SIG-M5 treated with dmso at 0.1 percent for 504 hours (cell line): ENCODE data around the gene CNOT11.

Experiments used
- DNase-seq: peaks from one replicate; lab custom pipeline; 2025; ENCODE audit not compliant: unreplicated experiment; lab: John Stamatoyannopoulos, UW

Gene CNOT11

DNA sequence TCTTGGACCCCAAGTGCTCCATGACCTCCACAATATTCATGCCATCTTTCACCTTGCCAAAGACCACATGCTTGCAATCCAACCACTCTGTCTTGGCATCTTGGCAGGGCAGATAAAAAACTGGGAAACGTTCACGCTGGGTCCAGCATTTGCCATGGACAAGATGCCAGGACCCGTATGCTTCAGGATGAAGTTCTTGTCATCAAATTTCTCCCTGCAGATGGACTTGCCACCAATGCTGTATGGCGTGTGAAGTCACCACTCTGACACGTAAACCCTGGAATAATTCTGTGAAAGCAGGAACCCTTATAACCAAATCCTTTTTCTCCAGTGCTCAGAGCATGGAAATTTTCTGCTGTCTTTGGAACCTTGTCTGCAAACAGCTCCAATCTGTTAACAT, 21.5 kb downstream of the CNOT11 start:
- no peak for DNase-seq

DNA sequence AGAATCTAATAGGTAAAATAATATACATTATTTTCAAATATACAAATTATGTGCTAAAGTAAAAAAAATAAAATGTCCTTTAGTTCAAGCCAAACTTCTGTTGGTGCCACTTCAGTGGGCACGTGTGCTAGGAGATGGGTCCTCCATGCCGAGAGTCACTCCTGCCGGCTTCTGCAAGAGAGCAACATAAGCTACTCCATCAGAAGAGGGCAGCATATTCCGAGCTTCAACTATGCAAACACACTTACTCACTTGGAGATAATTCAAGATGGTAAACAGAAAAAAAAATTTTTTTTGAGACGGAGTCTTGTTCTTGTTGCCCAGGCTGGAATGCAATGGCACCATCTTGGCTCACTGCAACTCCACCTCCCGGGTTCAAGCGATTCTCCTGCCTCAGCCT, 24.4 kb downstream of the CNOT11 start:
- no peak for DNase-seq

DNA sequence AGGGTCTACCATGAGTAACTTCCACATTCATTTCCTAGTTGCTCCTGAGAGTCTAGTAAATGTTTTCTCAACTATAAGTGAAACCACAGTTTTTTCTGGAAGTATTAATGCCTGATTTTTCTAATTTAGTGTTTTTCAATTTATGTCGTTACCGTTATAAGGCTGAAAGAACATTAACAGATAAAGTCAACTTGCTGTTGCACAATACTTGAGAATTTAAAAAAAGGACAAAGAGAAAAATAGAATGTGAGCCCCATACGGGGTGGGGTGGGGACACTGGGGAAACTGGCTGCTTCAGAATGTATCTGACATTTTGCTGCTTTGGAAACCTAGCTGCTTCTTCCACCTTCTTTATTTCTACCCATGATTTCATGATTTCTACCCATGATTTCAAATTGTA, 26.2 kb downstream of the CNOT11 start:
- DNase-seq: no peak

DNA sequence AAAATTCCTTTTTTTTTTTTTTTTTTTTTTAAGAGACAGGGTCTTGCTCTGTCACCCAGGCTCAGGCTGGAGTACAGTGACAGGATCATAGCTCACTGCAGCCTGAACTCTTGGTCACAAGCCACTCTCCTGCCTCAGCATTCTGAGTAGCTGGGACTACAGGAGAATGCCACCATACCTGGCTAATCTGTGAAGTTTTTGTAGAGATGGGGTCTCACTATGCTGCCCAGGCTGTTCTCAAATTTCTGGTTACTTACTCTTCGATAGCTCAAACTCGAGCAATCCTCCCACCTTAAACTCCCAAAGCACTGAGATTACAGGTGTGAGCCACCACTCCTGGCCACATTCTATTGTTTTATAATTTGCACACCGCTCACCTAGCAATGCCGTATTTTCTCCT, 28.8 kb downstream of the CNOT11 start:
- DNase-seq: no peak

DNA sequence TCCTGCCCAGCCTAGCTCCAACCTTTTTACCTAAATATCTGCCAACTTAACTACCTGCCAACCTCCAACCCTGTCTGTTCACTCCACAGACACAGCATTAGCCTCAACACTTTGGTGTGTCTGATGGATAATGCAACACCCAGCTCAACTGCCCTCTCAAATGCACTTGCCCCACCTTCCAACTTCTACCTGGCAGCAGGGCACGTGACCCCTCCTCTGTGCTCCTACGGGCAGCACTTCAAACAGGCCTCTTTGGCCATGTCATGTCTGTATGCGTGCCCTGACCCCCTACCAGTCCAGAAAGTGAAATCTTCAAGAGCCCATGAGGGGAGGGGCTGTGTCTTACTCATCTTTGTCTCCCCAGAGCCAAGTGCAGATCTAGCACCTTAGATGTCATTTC, 30.3 kb downstream of the CNOT11 start:
- no peak for DNase-seq

DNA sequence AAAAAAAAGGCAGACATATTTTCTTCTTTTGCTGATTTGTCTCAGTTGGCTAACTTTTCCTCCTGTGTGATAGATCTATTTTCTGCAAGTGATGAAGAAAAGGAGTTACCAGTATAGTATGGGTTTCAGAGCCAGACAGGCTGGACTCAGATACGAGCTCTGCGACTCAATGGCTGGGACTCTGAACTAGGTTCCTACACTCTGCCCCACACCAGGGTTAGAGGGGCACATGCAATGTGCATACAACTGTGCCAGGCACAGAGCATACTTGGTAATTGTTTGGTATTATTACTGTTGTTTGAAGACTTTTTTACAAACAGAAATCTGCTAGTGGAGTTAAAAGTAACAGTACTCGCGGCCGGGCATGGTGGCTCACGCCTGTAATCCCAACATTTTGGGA, 34.0 kb downstream of the CNOT11 start:
- DNase-seq: no peak

DNA sequence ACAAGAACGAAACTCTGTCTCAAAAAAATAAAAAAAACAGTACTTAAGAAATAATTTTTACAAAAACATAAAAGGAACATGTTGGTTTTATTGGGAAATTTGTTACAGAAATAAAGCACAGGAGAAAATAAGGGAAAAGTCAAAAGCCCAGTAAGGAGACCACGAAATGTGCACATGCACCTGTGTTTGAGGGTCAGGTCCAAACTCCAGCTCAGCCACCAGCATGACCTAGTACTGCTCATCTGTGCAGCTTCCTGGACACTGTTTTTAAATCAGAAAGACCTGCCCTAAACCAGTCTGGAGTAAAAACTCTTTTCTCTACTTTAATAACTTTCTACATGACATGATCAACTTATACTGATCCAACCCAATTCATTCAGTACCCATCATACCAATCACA, 34.6 kb downstream of the CNOT11 start:
- no peak for DNase-seq

DNA sequence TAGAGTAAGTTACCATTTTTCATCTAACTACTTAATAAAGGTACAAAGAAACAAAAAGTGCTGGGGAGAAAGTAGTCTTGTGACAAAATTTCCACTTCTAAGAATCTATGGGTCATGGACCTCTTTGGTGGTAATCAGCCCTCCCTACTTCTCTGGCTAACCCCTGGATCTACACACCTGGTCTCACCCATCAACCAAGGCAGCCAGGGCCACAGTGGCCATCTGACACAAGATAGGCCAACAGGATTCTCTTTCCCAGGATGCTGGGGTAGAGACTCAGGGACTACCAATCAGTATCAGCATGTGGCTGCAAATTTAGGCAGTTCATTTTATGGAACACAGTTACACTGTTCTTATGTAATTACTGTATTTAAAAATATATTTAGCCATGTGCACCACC, 38.0 kb downstream of the CNOT11 start:
- DNase-seq: no peak

DNA sequence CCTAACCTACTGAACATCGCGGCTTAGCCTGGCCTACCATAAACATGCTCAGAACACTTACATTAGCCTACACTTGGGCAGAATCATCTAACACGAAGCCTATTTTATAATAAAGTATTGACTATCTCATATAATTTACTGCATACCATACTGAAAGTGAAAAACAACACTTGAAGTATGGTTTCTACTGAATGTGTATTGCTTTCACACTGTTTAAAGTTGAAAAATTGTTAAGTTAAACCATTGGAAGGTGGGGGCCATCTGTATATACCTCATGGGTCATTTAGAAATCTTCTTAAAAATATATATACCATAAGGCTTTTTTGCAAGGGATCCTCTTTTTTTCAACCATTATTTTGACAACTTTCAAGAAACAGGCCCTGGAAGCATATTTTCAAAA, 39.3 kb downstream of the CNOT11 start:
- no peak for DNase-seq

DNA sequence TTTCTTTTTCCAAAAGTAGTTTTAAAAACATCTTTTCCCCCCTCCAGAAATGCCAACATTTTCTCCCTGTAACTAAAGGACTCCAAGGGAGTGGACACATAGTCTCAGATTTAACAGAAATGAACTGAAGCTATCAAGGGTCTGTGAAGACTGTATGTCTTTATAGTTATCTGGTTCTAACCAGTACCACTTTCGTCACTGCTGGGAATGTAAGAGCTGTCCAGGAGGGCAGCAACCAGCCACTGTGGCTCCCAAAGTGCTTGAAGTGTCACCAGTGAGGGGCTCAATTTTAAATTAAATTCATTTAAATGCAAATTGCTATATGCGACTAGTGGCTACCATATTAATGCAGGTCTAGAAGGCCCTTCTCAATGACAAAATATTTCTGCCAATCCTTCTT, 40.9 kb downstream of the CNOT11 start:
- DNase-seq: no peak

DNA sequence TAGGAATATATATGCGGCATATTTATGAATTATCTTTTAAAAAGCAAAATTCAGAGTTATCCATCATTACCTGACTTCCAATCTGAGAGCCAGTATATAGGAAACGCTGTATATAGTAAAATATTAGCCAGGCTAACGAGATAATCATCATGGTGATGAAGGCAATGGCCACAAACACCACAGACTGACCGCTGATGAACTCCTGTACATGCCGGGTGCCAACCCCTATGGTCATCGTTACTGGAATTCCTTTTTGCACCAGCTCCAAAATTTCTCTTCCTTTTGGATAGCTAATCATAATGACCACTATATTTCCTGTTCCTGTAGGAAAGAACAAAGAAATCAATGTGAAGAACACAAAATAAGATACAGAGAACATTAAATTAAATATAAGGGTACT, 42.2 kb downstream of the CNOT11 start:
- DNase-seq: no peak

DNA sequence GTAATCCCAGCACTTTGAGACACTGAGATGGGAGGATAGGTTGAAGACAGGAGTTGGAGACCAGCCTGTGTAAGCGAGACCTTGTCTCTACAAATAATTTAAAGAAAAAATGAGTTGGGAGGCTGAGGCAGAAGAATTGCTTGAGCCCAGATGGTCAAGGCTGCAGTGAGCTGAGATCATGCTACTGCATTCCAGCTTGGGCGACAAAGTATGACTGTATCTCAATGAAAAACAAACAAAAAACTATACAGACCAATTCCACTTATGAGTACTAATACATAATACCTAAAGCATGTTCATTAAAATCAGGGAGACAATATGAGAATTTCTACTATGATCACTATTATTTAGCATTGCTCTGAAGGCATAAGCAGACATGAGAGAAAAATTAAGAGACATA, 43.2 kb downstream of the CNOT11 start:
- no peak for DNase-seq

DNA sequence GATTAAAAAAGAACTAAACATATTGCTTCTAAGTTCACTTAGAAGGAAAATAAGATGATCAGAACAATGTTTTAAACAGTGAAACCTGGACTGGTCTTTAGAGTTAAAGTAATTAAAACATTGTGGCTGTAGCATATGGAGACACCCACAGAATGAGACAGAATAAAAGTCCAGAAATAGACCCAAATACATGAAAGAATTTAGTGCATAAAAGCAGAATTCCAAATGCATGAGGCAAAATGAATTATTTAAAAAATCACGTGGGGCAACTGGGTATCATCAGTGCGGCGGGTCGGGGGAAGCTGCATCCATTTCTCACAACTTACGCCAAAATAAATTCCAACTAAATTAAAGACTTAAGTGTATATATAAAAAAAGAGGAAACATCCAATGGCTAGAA, 43.7 kb downstream of the CNOT11 start:
- DNase-seq: no peak

DNA sequence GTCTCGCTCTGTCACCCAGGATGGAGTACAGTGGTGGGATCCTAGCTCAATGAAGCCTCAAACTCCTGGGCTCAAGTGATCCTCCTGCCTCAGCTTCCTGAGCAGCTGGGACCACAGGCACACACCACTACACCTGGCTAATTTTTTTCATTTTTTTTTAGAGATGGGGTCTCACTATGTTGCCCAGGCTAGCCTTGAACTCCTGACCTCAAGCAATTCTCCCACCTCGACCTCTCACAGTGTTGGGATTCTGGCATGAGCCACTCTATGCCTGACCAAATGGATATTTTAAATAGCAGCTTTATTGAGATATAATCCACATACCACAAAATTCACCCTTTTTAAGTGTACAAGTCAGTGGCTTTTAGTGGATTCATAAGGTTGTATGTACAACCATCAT, 44.7 kb downstream of the CNOT11 start:
- no peak for DNase-seq

DNA sequence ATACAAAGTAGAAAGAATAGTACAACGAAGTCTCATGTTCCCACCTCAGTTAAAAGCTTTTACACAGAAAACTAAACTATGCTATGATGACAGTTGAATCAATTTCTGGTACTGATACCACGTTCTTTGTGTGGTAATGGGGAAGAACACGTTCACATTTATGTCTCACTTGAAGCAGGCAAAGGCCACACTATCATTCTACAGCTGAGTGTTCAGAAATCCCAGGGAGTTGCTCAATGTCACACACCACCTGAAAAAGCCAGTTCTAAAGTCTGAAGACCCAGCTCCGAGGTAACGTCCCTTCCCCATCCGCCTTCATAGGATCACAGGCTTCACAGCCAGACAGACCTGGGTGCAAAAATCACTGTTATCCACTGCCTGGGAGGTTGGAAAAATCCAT, 46.9 kb downstream of the CNOT11 start:
- no peak for DNase-seq

DNA sequence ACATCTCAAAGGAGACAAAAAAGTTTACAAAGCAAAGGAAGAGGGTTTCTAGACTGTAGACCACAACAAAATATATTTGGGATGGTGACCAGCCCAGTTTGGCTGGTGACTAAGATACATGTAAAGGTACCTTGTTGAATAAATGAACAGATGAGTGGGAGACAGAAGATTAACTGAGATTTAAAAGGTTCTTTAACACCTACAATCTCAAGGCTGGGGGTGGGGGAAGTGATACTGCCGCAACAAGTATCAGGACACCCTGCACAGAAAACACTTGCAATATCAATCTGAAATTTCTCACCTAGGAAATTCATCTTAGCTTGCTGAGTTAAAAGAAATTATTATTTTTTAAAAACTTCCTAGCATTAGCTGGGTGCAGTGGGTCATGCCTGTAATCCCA, 47.5 kb downstream of the CNOT11 start:
- DNase-seq: no peak

DNA sequence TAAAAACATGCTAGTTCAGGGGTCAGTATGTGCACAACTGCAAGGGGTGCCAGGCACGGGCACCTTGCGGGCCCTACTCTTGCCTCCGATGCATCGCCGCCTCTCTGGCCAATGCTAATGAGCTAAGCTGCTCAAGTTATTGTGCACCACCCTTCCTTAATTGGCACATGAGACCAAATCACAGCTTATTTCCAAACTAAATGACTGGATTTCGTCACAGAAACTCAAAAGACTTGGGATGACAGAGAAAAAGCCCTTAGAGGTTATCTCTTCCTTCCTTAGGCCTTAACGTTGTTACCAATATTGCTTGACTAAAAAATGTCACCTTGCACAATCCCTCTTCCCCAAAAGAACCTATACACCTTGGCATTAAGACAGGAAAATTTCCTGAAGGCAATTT, 48.1 kb downstream of the CNOT11 start:
- no peak for DNase-seq

DNA sequence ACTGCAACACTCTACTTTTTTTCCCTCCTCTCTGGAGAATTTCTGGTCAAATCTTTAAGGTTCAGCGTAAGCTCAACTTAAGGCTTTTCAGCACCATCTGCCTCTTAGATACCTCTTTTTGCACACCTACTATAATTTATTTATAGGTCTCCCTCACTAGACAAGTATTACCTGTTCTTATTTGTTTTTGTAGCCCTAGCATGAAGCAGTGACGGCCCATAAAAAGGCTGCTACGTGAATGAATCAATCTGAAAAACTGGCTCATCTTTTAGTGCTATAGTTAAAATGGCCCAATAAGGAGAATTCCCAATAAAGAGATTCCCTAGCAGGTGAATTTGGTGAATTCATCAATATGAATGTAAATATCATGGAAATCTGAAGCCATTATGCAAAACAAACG, 49.3 kb downstream of the CNOT11 start:
- peak; percentile 22 for DNase-seq

DNA sequence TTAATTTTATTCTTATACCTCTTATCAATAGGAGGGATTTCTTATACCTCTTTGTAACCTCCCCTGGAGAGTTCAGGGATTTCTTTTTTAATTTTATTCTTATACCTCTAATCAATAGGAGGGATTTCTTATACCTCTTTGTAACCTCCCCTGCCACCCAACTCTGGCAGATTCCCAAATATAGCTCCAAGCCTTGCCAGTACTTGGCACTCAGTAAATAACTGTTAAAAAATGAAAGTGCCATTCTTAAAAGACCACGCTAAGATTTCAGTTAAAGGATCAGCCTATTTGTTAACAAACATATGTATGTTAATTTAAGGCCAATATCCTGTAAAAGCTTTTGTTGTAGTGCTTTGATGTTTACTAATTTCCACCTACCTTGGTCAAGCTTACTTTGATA, 51.0 kb downstream of the CNOT11 start:
- DNase-seq: no peak

DNA sequence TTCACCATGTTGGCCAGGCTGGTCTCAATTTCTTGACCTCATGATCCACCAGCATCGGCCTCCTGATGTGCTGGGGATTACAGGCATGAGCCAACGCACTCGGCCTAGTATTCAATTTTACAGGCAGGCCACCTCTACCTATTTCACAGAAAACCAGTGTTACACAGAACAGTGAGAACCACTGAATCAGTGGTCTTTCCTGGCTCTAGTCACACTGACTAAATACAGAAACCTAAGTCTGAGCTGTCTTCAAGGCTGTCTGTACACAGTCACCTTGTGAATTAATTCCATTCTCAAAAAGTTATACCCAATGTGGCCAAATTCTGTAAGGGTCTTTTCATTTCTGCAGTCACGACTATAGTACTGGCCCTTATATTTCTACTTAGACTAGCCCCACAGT, 52.3 kb downstream of the CNOT11 start:
- DNase-seq: no peak

DNA sequence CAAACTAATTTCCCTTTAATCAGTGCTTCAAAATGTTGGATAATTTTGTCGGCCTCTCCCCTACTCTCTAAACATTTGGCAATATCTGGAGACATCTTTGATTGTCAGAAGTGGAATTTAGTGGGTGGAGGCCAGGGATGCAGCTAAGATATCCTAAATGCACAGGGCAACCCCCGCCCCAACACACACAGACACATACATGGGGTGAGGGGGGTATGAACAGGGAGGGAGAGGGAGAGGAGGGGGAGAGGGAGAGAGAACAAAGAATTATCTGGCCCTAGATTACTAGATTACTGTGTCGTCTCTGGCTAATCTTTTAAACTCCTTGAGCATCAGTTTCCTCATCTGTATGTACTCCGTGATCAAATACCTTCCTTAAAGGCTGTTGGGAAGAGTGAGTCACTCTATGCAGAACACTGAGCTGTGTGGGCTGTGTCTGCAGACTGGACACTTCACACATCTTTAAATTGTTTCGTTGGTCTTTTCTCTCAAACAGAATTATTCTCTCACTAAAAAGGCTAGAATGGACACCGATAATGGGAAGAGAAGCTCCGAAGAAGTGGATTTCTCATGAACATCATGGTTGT, 52.9 kb downstream of the CNOT11 start:
- no peak for DNase-seq

DNA sequence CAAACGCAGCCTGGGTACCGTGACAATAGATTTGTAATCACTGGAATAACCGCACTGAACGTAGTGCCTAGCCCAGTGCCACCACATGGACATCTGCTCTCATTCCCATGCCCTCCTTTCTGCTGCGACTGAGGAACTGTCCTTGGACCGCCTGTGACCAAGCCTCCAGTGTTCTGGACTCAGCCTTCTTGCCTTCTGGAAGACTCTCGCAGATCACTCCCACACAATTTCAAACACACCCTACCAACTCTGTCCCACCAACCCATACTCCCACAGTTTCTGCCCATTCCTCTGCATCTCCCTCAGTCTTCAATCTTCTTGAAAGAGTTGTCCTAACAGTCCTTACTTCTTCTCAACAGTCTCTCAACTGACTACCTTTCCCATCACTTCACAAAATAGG, 53.7 kb downstream of the CNOT11 start:
- DNase-seq: no peak

DNA sequence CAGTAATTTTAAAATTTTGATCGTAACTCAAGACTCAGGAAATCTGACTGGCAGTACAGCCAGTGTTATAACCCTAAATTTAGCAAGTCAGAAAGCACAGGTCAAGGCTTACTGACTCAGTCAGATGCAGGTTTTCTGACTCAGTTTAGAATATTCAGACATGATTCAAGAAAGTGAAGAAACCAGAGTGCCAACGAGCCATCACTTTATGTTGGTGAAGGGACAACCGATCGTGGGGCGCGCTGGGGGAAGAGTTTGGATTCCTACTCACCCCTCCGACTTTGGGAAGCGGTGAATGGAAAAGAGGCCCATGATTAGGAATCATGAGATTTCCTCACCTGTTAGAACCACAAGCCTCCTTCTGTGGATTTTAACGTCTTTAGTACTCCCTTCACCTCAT, 54.8 kb downstream of the CNOT11 start:
- DNase-seq: no peak

DNA sequence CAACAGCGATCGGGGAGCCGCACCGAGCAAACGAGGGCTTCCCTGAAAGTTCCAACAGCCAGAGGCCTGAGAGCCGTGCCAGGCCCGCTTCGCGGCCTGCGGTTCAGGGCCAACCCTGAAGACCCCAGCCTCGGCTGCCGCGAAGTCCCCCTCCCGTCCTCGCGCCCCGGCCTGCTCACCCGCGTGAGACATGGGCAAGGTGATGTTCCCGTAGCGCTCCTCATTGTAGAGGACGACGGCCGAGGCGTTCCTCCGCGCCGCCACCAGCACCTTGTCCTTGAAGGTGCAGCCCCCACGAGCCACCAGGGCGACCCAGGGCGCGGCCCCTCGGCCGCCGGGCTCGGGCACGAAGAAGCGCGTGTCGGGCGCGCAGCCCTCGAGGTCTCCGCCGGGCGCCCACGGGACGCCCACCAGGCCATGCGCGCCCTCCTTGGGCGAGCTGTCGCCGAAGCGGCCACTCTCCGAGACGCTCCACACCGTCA, 55.3 kb downstream of the CNOT11 start:
- DNase-seq: no peak
